ENCODE measurements around the gene TMEM39A. TPM values are rescaled to one million over a fixed set of nuclear protein-coding genes. Genes with fewer than 3 reads are reported as not detected.

Gene TMEM39A
- total RNA-seq, 2 donors from 2014 or later, result 42.8 to 56.9 TPM

Other genes with a start within 250 kb of the TMEM39A start
- gene B4GALT4, start 222.7 kb downstream of the TMEM39A start, total RNA-seq, result 10 to 100 TPM; 13.8 to 21.0 TPM
- gene ARHGAP31, start 169.2 kb downstream of the TMEM39A start, total RNA-seq, result 10 to 100 TPM in 1 of 2 donors, 1 to 10 TPM in 1; 2.1 to 11.0 TPM
- gene POGLUT1, start 5.3 kb upstream of the TMEM39A start, total RNA-seq, result 10 to 100 TPM in 1 of 2 donors, 1 to 10 TPM in 1; 8.3 to 16.9 TPM
- 10 to 100 TPM; 54.9 to 79.2 TPM for gene TIMMDC1, start 34.9 kb upstream of the TMEM39A start, total RNA-seq
- gene CD80, start 96.0 kb upstream of the TMEM39A start, total RNA-seq, result 1 to 10 TPM in 1 of 2 donors, under 1 TPM in 1; 0.80 to 1.2 TPM
- 1 to 10 TPM; 3.4 to 5.1 TPM for gene ADPRH, start 115.9 kb upstream of the TMEM39A start, total RNA-seq
- under 1 TPM in 1 of 2 donors, not detected in 1; 0.52 TPM for gene PLA1A, start 134.3 kb upstream of the TMEM39A start, total RNA-seq
- 1 to 10 TPM in 1 of 2 donors, under 1 TPM in 1; 0.73 to 1.9 TPM for gene POPDC2, start 197.0 kb upstream of the TMEM39A start, total RNA-seq
- gene COX17, start 213.8 kb upstream of the TMEM39A start, total RNA-seq, result 10 to 100 TPM; 76.2 to 78.2 TPM
- gene CFAP91, start 239.4 kb upstream of the TMEM39A start, total RNA-seq, result under 1 TPM; 0.25 to 0.68 TPM